H9 (cell line): ENCODE measurements around the gene PPP2R3A. TPM values are rescaled to one million over a fixed set of nuclear protein-coding genes. Genes with fewer than 3 reads are reported as not detected.

Experiments
- DNase-seq: peaks from one replicate; pipeline ENCODE4 v3.0.0-alpha.2; 2017
- H2AFZ ChIP-seq: one replicate; pipeline ENCODE4 v1.6.1; 2013; ENCODE audit warnings: mild to moderate bottlenecking, low read length, control low read depth, moderate library complexity
- H2AK5ac ChIP-seq: 2 replicates; pipeline ENCODE4 v1.6.1; 2013; ENCODE audit warnings: low read length, control low read depth, mixed read lengths; ENCODE audit not compliant: insufficient read length
- H2BK120ac ChIP-seq: one replicate; pipeline ENCODE4 v1.6.1; 2013; ENCODE audit warnings: low read depth, mild to moderate bottlenecking, low read length, control low read depth, inconsistent platforms; ENCODE audit not compliant: poor library complexity, severe bottlenecking
- H2BK12ac ChIP-seq: 2 replicates; pipeline ENCODE4 v1.6.1; 2013; ENCODE audit warnings: low read length, control low read depth, mixed read lengths, low read depth; ENCODE audit not compliant: insufficient read length
- H2BK15ac ChIP-seq: 2 replicates; pipeline ENCODE4 v1.6.1; 2013; ENCODE audit warnings: low read depth, low read length, control low read depth
- H2BK20ac ChIP-seq: one replicate; pipeline ENCODE4 v1.6.1; 2013; ENCODE audit warnings: low read depth, mild to moderate bottlenecking, low read length, control low read depth, inconsistent platforms; ENCODE audit not compliant: poor library complexity, severe bottlenecking
- H2BK5ac ChIP-seq: 2 replicates; pipeline ENCODE4 v1.6.1; 2013; ENCODE audit warnings: low read length, control low read depth, mixed read lengths; ENCODE audit not compliant: insufficient read length
- H3K14ac ChIP-seq: 2 replicates; pipeline ENCODE4 v1.6.1; 2013; ENCODE audit warnings: low read length, control low read depth; ENCODE audit not compliant: insufficient read depth
- H3K18ac ChIP-seq: 2 replicates; pipeline ENCODE4 v1.6.1; 2013; ENCODE audit warnings: low read depth, mild to moderate bottlenecking, mixed read lengths, low read length, control low read depth; ENCODE audit not compliant: insufficient read length
- H3K23ac ChIP-seq: 2 replicates; pipeline ENCODE4 v1.6.1; 2013; ENCODE audit warnings: low read length, control low read depth, mixed read lengths, low read depth; ENCODE audit not compliant: insufficient read length
- H3K23me2 ChIP-seq: 2 replicates; pipeline ENCODE4 v1.6.1; 2013; ENCODE audit warnings: low read depth, mild to moderate bottlenecking, mixed read lengths, low read length, control low read depth; ENCODE audit not compliant: insufficient read length, poor library complexity, severe bottlenecking
- H3K27ac ChIP-seq: 2 replicates; pipeline ENCODE4 v1.5.1; 2013; ENCODE audit warnings: low read length, control low read depth, mixed read lengths, low read depth; ENCODE audit not compliant: insufficient read length
- H3K27me3 ChIP-seq: 2 replicates; pipeline ENCODE4 v1.6.1; 2013; ENCODE audit warnings: low read length, control low read depth, inconsistent platforms; ENCODE audit not compliant: insufficient read depth
- H3K4ac ChIP-seq: 2 replicates; pipeline ENCODE4 v1.6.1; 2013; ENCODE audit warnings: low read depth, mild to moderate bottlenecking, control low read depth, inconsistent platforms, low read length, moderate library complexity
- H3K4me1 ChIP-seq: 2 replicates; pipeline ENCODE4 v1.6.1; 2013; ENCODE audit warnings: low read length, control low read depth, inconsistent platforms; ENCODE audit not compliant: insufficient read depth
- H3K4me2 ChIP-seq: 2 replicates; pipeline ENCODE4 v1.6.1; 2013; ENCODE audit warnings: low read length, control low read depth, mixed read lengths; ENCODE audit not compliant: insufficient read length, insufficient read depth
- H3K56ac ChIP-seq: 2 replicates; pipeline ENCODE4 v1.6.1; 2013; ENCODE audit warnings: low read depth, mild to moderate bottlenecking, mixed read lengths, low read length, control low read depth; ENCODE audit not compliant: insufficient read length
- H3K79me1 ChIP-seq: 2 replicates; pipeline ENCODE4 v1.6.1; 2013; ENCODE audit warnings: low read depth, mild to moderate bottlenecking, moderate library complexity, low read length, control low read depth, inconsistent platforms; ENCODE audit not compliant: insufficient read depth, poor library complexity, severe bottlenecking
- H3K79me2 ChIP-seq: 2 replicates; pipeline ENCODE4 v1.6.1; 2013; ENCODE audit warnings: low read length, control low read depth, inconsistent platforms; ENCODE audit not compliant: insufficient read depth
- H3K9ac ChIP-seq: 2 replicates; pipeline ENCODE4 v1.6.1; 2013; ENCODE audit warnings: low read length, control low read depth, mixed read lengths; ENCODE audit not compliant: insufficient read length; ENCODE audit errors: extremely low read depth
- H3K9me3 ChIP-seq: one replicate; pipeline ENCODE4 v1.6.1; 2013; ENCODE audit warnings: low read depth, low read length, inconsistent platforms; ENCODE audit not compliant: control insufficient read depth
- H3T11ph ChIP-seq: one replicate; pipeline ENCODE4 v1.6.1; 2013; ENCODE audit warnings: mild to moderate bottlenecking, low read length, control low read depth, inconsistent platforms
- H4K20me1 ChIP-seq: one replicate; pipeline ENCODE4 v1.6.1; 2013; ENCODE audit not compliant: control insufficient read depth, insufficient read length, insufficient read depth
- H4K5ac ChIP-seq: 2 replicates; pipeline ENCODE4 v1.6.1; 2013; ENCODE audit warnings: low read depth, mild to moderate bottlenecking, mixed read lengths, low read length, control low read depth; ENCODE audit not compliant: insufficient read length
- H4K8ac ChIP-seq: replicated peaks from 2 replicates; pipeline ENCODE4 v1.6.1; 2013; ENCODE audit warnings: low read length, control low read depth, mixed read lengths, low read depth; ENCODE audit not compliant: insufficient read length
- H4K91ac ChIP-seq: 2 replicates; pipeline ENCODE4 v1.6.1; 2013; ENCODE audit warnings: low read depth, mild to moderate bottlenecking, moderate library complexity, mixed read lengths, low read length, control low read depth; ENCODE audit not compliant: insufficient read length
- H3K27ac Mint-ChIP-seq, 3 experiments: 2 replicates in 2 of 3; 3 replicates in 1 of 3; pipeline ENCODE4 v1.8.0; 2020 to 2021; ENCODE audit warnings: mixed read lengths in 3 of 3, mild to moderate bottlenecking in 1 of 3, moderate library complexity in 1 of 3
- H3K27me3 Mint-ChIP-seq: 2 replicates; pipeline ENCODE4 v1.8.0; 2021; ENCODE audit warnings: low read depth, mild to moderate bottlenecking, moderate library complexity, mixed read lengths
- H3K36me3 Mint-ChIP-seq, 3 experiments: 2 replicates in 2 of 3; 3 replicates in 1 of 3; pipeline ENCODE4 v1.8.0; 2020 to 2021; ENCODE audit warnings: low read depth in 3 of 3, mixed read lengths in 3 of 3; ENCODE audit not compliant: insufficient read depth in 1 of 3
- H3K4me1 Mint-ChIP-seq, 2 experiments: 2 replicates each; pipeline ENCODE4 v1.8.0; 2020; ENCODE audit warnings: mixed read lengths in 2 of 2
- H3K4me3 Mint-ChIP-seq, 2 experiments: 2 replicates in 1 of 2; 3 replicates in 1 of 2; pipeline ENCODE4 v1.8.0; 2020 to 2021; ENCODE audit warnings: mild to moderate bottlenecking in 2 of 2, mixed read lengths in 2 of 2, moderate library complexity in 1 of 2
- H3K9me3 Mint-ChIP-seq, 2 experiments: 2 replicates in 1 of 2; 3 replicates in 1 of 2; pipeline ENCODE4 v1.8.0; 2020; ENCODE audit warnings: mild to moderate bottlenecking in 2 of 2, mixed read lengths in 2 of 2, moderate library complexity in 1 of 2
- WGBS: extraction: QIAGEN DNeasy Blood & Tissue Kit; methylation state at CpG from one replicate; pipeline ENCODE4 v1.1.7; 2013; ENCODE audit warnings: missing lambda C conversion rate, low lambda C conversion rate, mixed read lengths; ENCODE audit not compliant: insufficient read length; ENCODE audit errors: extremely low coverage; 5-methylcytosine and 5-hydroxymethylcytosine counted together
- total RNA-seq: library from RNA; stranded (reverse); gene quantifications from 2 replicates; pipeline ENCODE4 v1.2.1, GENCODE V29; 2021
- TF ChIP-seq, protein P1 (sequence below): fragments of 200-600 bp; sonication (generic); conservative IDR thresholded peaks from 3 replicates; pipeline ENCODE4 v1.8.0; 2021; ENCODE audit warnings: antibody characterized with exemption, mild to moderate bottlenecking

PPP2R3A gene
- total RNA-seq, 1 experiment from 2014 or later: 12.4 TPM

DNA sequence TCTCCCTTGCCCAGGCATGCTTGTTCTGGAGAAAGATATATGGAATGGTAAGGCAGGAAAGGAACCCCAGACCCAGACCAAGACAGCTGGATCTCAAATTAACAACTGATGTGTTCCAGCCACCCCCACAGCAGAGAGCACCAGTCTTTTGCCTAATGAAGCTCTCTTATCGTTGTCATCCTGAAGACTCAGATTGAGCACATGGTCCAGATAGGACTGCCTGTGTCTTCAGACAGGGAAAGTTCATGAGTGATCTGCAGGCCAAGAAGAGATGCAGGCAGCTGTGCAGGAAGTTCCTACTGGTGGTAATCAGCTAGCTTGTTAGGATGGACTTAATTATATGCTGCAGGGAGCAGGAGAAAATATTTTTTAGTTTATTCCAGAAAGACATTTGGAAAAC, 53.3 kb downstream of the PPP2R3A start:
- Histone ChIP-seq H3K14ac (no peak overlapping the region), H2AK5ac (no peak overlapping the region), H3K79me2 (no peaks in the 10 kb centered on the region), H3K79me1 (no peaks in the 10 kb centered on the region), H2BK12ac (no peak overlapping the region), H3K27me3 (no peaks in the 10 kb centered on the region), H3K9ac (no peak overlapping the region), H3K4me1 (no peaks in the 10 kb centered on the region), H3K18ac (no peak overlapping the region), H3K56ac (no peak overlapping the region), H2BK5ac (no peak overlapping the region), H3K27ac (no peak overlapping the region), H4K5ac (no peak overlapping the region), H3K23ac (no peak overlapping the region), H4K8ac (no peak overlapping the region), H4K20me1 (no peaks in the 10 kb centered on the region), H4K91ac (no peak overlapping the region), H2BK15ac (no peak overlapping the region), H3T11ph (no peak overlapping the region), H3K4ac (no peak overlapping the region), H3K23me2 (no peaks in the 10 kb centered on the region), H3K9me3 (no peaks in the 10 kb centered on the region), H2BK20ac (no peak overlapping the region), H3K4me2 (no peak overlapping the region), H2AFZ (no peak overlapping the region), H2BK120ac (no peak overlapping the region)
- no CpG with 5 or more reads among the region's 1 CpG for WGBS
- Mint-ChIP-seq H3K9me3 (no peaks in the 10 kb centered on the region), H3K4me1 (peaks cover 0 to 17% of the 10 kb centered on the region in 2 experiments; a peak in 1 of 4 replicates), H3K27me3 (no peaks in the 10 kb centered on the region), H3K4me3 (no peak overlapping the region), H3K27ac (peak overlapping the region in 1 of 3 experiments; percentile 42; a peak in 1 of 7 replicates), H3K36me3 (no peaks in the 10 kb centered on the region; a peak in 1 of 7 replicates)
- TF ChIP-seq, protein P1, sequence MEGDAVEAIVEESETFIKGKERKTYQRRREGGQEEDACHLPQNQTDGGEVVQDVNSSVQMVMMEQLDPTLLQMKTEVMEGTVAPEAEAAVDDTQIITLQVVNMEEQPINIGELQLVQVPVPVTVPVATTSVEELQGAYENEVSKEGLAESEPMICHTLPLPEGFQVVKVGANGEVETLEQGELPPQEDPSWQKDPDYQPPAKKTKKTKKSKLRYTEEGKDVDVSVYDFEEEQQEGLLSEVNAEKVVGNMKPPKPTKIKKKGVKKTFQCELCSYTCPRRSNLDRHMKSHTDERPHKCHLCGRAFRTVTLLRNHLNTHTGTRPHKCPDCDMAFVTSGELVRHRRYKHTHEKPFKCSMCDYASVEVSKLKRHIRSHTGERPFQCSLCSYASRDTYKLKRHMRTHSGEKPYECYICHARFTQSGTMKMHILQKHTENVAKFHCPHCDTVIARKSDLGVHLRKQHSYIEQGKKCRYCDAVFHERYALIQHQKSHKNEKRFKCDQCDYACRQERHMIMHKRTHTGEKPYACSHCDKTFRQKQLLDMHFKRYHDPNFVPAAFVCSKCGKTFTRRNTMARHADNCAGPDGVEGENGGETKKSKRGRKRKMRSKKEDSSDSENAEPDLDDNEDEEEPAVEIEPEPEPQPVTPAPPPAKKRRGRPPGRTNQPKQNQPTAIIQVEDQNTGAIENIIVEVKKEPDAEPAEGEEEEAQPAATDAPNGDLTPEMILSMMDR: no peak
- DNase-seq: no peak
